GM20431 (cell line): ENCODE results near the gene EIF2S3.

Experiments used
- in situ Hi-C: fragments of 300-500 bp; cut with MseI, MboI; formaldehyde crosslinking; loops from one replicate; pipeline ENCODE4 v1.15.0; 2020; ENCODE audit warnings: low sequenced_read_pairs; ENCODE audit not compliant: unreplicated experiment

Gene EIF2S3

GRCh38 chrX:24117258-24117657, 62.5 kb downstream of the EIF2S3 start:
- in situ Hi-C loops: no loop called here

GRCh38 chrX:24124244-24124799, 69.6 kb downstream of the EIF2S3 start:
- in situ Hi-C loops: no loop called here

GRCh38 chrX:24125028-24125612, 70.4 kb downstream of the EIF2S3 start:
- in situ Hi-C loops: no loop called here
